NB4 (cell line): Measurements from ENCODE around the gene SYNGR1.

Experiments used
- DNase-seq: peaks from one replicate; pipeline ENCODE4 v3.0.0; 2010; ENCODE audit warnings: low read depth
- H3K4me3 ChIP-seq: one replicate; pipeline ENCODE4 v1.5.1; 2011; ENCODE audit warnings: mild to moderate bottlenecking, low read depth, low read length, moderate library complexity
- CTCF ChIP-seq: IDR thresholded peaks from one replicate; pipeline ENCODE4 v1.5.1; 2012; ENCODE audit warnings: low read depth, low read length
- MAX ChIP-seq: IDR thresholded peaks from 2 replicates; pipeline ENCODE4 v1.6.1; 2011; ENCODE audit warnings: low read depth, low read length
- MYC ChIP-seq: IDR thresholded peaks from 2 replicates; pipeline ENCODE4 v1.6.1; 2011; ENCODE audit warnings: low read depth, low read length
- POLR2A ChIP-seq: IDR thresholded peaks from 2 replicates; pipeline ENCODE4 v1.6.1; 2011; ENCODE audit warnings: mild to moderate bottlenecking; ENCODE audit not compliant: insufficient read length; ENCODE audit errors: extremely low read depth

Gene SYNGR1

GRCh38 chr22:39419096-39419495, 69.3 kb downstream of the SYNGR1 start:
- TF ChIP-seq CTCF (no peak), MAX (no peak), POLR2A (no peak), MYC (no peak)
- no peak overlapping the region for H3K4me3 ChIP-seq
- no peak for DNase-seq

- no peak for TF ChIP-seq CTCF
- TF ChIP-seq MAX = no peak
- TF ChIP-seq MYC = no peak
- no peak for TF ChIP-seq POLR2A
Measured at GRCh38 chr22:39419911-39420310, 70.1 kb downstream of the SYNGR1 start.

GRCh38 chr22:39421691-39422090, 71.9 kb downstream of the SYNGR1 start:
- H3K4me3 ChIP-seq = no peak overlapping the region
- no peak for DNase-seq
- TF ChIP-seq CTCF (no peak), MAX (no peak), POLR2A (no peak), MYC (no peak)

More at GRCh38 chr22:39419911-39420310, 70.1 kb downstream of the SYNGR1 start:
- DNase-seq = no peak
- H3K4me3 ChIP-seq = no peak overlapping the region

- no peak overlapping the region for H3K4me3 ChIP-seq
- DNase-seq = no peak
- no peak for TF ChIP-seq CTCF
- no peak for TF ChIP-seq MYC
- TF ChIP-seq POLR2A = no peak
- no peak for TF ChIP-seq MAX
Measured at GRCh38 chr22:39422101-39422500, 72.3 kb downstream of the SYNGR1 start.

- no peak overlapping the region for H3K4me3 ChIP-seq
- TF ChIP-seq MAX (no peak), MYC (no peak), POLR2A (no peak), CTCF (no peak)
- DNase-seq = no peak
Measured at GRCh38 chr22:39422721-39423120, 72.9 kb downstream of the SYNGR1 start.

- DNase-seq = no peak
- no peak overlapping the region for H3K4me3 ChIP-seq
- no peak for TF ChIP-seq CTCF
- TF ChIP-seq MAX = no peak
- no peak for TF ChIP-seq POLR2A
- TF ChIP-seq MYC = no peak
Measured at GRCh38 chr22:39423976-39424375, 74.2 kb downstream of the SYNGR1 start.
